ENCODE data around the gene PDE1A. TPM values are rescaled to one million over a fixed set of nuclear protein-coding genes. Genes with fewer than 3 reads are reported as not detected.

The PDE1A gene
- total RNA-seq, 3 donors from 2014 or later (not counting 1 experiment from before 2014, with no cell fraction given), result not detected

GRCh38 chr2:182302972-182303371 is 123.9 kb downstream of the PDE1A start:
- ATAC-seq (no peak), DNase-seq (no peak)
- Mint-ChIP-seq H3K4me1 (no peaks in the 10 kb centered on the region), H3K9me3 (peaks cover 2 to 8% of the 10 kb centered on the region in 2 donors), H3K36me3 (no peaks in the 10 kb centered on the region), H3K27ac (no peak overlapping the region), H3K27me3 (ENCODE audit: low read depth in 2 of 2) (no peaks in the 10 kb centered on the region), H3K4me3 (no peak overlapping the region)
- WGBS (ENCODE audit: insufficient coverage), result no CpG with 5 or more reads among the region's 2 CpGs
- no peaks in the 10 kb centered on the region for H3K9me3 ChIP-seq (ENCODE audit: control insufficient read depth, insufficient read depth, low read length)
- intact Hi-C loops (cut with micrococcal nuclease), result no loop called here
- TF ChIP-seq, protein P1, sequence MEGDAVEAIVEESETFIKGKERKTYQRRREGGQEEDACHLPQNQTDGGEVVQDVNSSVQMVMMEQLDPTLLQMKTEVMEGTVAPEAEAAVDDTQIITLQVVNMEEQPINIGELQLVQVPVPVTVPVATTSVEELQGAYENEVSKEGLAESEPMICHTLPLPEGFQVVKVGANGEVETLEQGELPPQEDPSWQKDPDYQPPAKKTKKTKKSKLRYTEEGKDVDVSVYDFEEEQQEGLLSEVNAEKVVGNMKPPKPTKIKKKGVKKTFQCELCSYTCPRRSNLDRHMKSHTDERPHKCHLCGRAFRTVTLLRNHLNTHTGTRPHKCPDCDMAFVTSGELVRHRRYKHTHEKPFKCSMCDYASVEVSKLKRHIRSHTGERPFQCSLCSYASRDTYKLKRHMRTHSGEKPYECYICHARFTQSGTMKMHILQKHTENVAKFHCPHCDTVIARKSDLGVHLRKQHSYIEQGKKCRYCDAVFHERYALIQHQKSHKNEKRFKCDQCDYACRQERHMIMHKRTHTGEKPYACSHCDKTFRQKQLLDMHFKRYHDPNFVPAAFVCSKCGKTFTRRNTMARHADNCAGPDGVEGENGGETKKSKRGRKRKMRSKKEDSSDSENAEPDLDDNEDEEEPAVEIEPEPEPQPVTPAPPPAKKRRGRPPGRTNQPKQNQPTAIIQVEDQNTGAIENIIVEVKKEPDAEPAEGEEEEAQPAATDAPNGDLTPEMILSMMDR (IDR thresholded peaks at IDR 0.05), result no peak
- H3K4me1 ChIP-seq (ENCODE audit: control insufficient read depth, insufficient read depth, low read length), result no peaks in the 10 kb centered on the region
- no peak overlapping the region for H3K27ac ChIP-seq (ENCODE audit: low read length)
- H3K36me3 ChIP-seq (ENCODE audit: control insufficient read depth, insufficient read depth, low read length), result no peaks in the 10 kb centered on the region
- H3K27me3 ChIP-seq (ENCODE audit: control insufficient read depth, insufficient read depth, low read length), result no peaks in the 10 kb centered on the region
- no peak overlapping the region for H3K4me3 ChIP-seq (ENCODE audit: low read length)

DNA sequence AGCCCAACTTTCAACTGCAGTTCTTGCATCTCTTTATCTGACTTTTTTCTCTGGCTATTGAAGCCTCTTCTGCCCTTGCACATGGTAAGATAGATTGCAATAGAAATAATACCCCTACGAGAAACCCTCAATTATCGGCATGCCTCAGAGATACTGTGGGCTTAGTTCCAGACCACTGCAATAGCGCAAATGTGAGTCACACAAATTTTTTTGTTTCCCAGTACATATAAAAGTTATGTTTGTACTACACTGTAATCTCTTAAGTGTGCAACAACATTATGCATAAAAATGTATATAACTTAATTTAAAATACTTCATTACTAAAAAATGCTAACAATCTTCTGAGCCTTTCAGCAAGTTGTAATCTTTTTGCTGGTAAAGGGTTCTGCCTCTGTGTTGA is 124.7 kb downstream of the PDE1A start:
- Mint-ChIP-seq H3K4me3 (no peak overlapping the region), H3K27ac (no peak overlapping the region), H3K36me3 (no peaks in the 10 kb centered on the region), H3K4me1 (no peaks in the 10 kb centered on the region), H3K27me3 (ENCODE audit: low read depth in 2 of 2) (no peaks in the 10 kb centered on the region), H3K9me3 (peaks cover 6 to 11% of the 10 kb centered on the region in 2 donors)
- ATAC-seq (no peak), DNase-seq (no peak)
- WGBS (ENCODE audit: insufficient coverage), result 100% methylated on average over 1 of the region's 3 CpGs
- no peaks in the 10 kb centered on the region for H3K4me1 ChIP-seq (ENCODE audit: control insufficient read depth, insufficient read depth, low read length)
- H3K4me3 ChIP-seq (ENCODE audit: low read length), result no peak overlapping the region
- H3K36me3 ChIP-seq (ENCODE audit: control insufficient read depth, insufficient read depth, low read length), result no peaks in the 10 kb centered on the region
- no peaks in the 10 kb centered on the region for H3K9me3 ChIP-seq (ENCODE audit: control insufficient read depth, insufficient read depth, low read length)
- TF ChIP-seq, protein P1 (IDR thresholded peaks at IDR 0.05), result no peak
- intact Hi-C loops (cut with micrococcal nuclease), result no loop called here
- no peak overlapping the region for H3K27ac ChIP-seq (ENCODE audit: low read length)
- H3K27me3 ChIP-seq (ENCODE audit: control insufficient read depth, insufficient read depth, low read length), result no peaks in the 10 kb centered on the region

- no CpG with 5 or more reads among the region's 1 CpG for WGBS (ENCODE audit: insufficient coverage)
- H3K36me3 ChIP-seq (ENCODE audit: control insufficient read depth, insufficient read depth, low read length), result no peaks in the 10 kb centered on the region
- no peaks in the 10 kb centered on the region for H3K9me3 ChIP-seq (ENCODE audit: control insufficient read depth, insufficient read depth, low read length)
- no peaks in the 10 kb centered on the region for H3K4me1 Mint-ChIP-seq
- no peak overlapping the region for H3K4me3 Mint-ChIP-seq
- no peaks in the 10 kb centered on the region for H3K4me1 ChIP-seq (ENCODE audit: control insufficient read depth, insufficient read depth, low read length)
- H3K36me3 Mint-ChIP-seq, result no peaks in the 10 kb centered on the region
- no peak overlapping the region for H3K4me3 ChIP-seq (ENCODE audit: low read length)
- no peak overlapping the region for H3K27ac Mint-ChIP-seq
- H3K27me3 Mint-ChIP-seq (ENCODE audit: low read depth in 2 of 2), result no peaks in the 10 kb centered on the region
- ATAC-seq (no peak), DNase-seq (no peak)
- H3K27ac ChIP-seq (ENCODE audit: low read length), result no peak overlapping the region
- TF ChIP-seq, protein P1 (IDR thresholded peaks at IDR 0.05), result no peak
- intact Hi-C loops (cut with micrococcal nuclease), result no loop called here
- H3K9me3 Mint-ChIP-seq, result peaks cover 6 to 8% of the 10 kb centered on the region in 2 donors
- no peaks in the 10 kb centered on the region for H3K27me3 ChIP-seq (ENCODE audit: control insufficient read depth, insufficient read depth, low read length)
Observed at GRCh38 chr2:182301093-182301492, 125.7 kb downstream of the PDE1A start.

- Histone ChIP-seq H3K9me3 (ENCODE audit: control insufficient read depth, insufficient read depth, low read length) (no peaks in the 10 kb centered on the region), H3K27ac (ENCODE audit: low read length) (no peak overlapping the region), H3K27me3 (ENCODE audit: control insufficient read depth, insufficient read depth, low read length) (no peaks in the 10 kb centered on the region), H3K4me3 (ENCODE audit: low read length) (no peak overlapping the region), H3K4me1 (ENCODE audit: control insufficient read depth, insufficient read depth, low read length) (no peaks in the 10 kb centered on the region), H3K36me3 (ENCODE audit: control insufficient read depth, insufficient read depth, low read length) (no peaks in the 10 kb centered on the region)
- Mint-ChIP-seq H3K27me3 (ENCODE audit: low read depth in 2 of 2) (no peaks in the 10 kb centered on the region), H3K9me3 (peaks cover 5 to 6% of the 10 kb centered on the region in 2 donors), H3K4me1 (no peaks in the 10 kb centered on the region), H3K27ac (no peak overlapping the region), H3K36me3 (no peaks in the 10 kb centered on the region), H3K4me3 (no peak overlapping the region)
- TF ChIP-seq, protein P1 (IDR thresholded peaks at IDR 0.05), result no peak
- ATAC-seq (no peak), DNase-seq (no peak)
- intact Hi-C loops (cut with micrococcal nuclease), result no loop called here
- 89% methylated on average over 4 of the region's 4 CpGs for WGBS (ENCODE audit: insufficient coverage)
Observed at GRCh38 chr2:182300608-182301007, 126.2 kb downstream of the PDE1A start.

Data from natural killer cell (primary cell).